ENCODE data around the gene MED14.

GRCh38 chrX:40719731-40720130 is 15.6 kb downstream of the MED14 start:
- TF ChIP-seq CTCF (conservative IDR thresholded peaks at IDR 0.05) (no peak), EZH2 (IDR thresholded peaks at IDR 0.05; ENCODE audit: low read depth) (no peak)
